GM23338 (cell line): ENCODE results near the gene PLS1. TPM values are rescaled to one million over a fixed set of nuclear protein-coding genes. Genes with fewer than 3 reads are reported as not detected.
A peak's percentile ranks its signal among the peaks of the same experiment; 100 is the strongest.

Experiments
- ATAC-seq: fragments of 200-7000 bp; cut with Tn5 transposase; 3 replicates; pipeline ENCODE4 v1.9.1; 2020
- DNase-seq: peaks from one replicate; pipeline ENCODE4 v3.0.0-alpha.2; 2015; ENCODE audit warnings: low spot score
- H2AFZ ChIP-seq: fragments of 200-600 bp; sonication (generic); 2 replicates; pipeline ENCODE4 v1.8.0; 2016; ENCODE audit warnings: antibody characterized with exemption, mild to moderate bottlenecking, moderate library complexity
- H3F3A ChIP-seq: fragments of 200-600 bp; sonication (generic); replicated peaks from 2 replicates; pipeline ENCODE4 v1.8.0; 2017; ENCODE audit warnings: antibody characterized with exemption, mixed run types, low read depth
- H3K27ac ChIP-seq: fragments of 200-600 bp; sonication (generic); 2 replicates; pipeline ENCODE4 v1.6.1; 2016; ENCODE audit warnings: low read depth
- H3K27me3 ChIP-seq: fragments of 200-600 bp; sonication (generic); 2 replicates; pipeline ENCODE4 v1.8.0; 2016; ENCODE audit warnings: mild to moderate bottlenecking, mixed run types, moderate library complexity; ENCODE audit not compliant: insufficient read depth
- H3K36me3 ChIP-seq: fragments of 200-600 bp; sonication (generic); 2 replicates; pipeline ENCODE4 v1.8.0; 2016; ENCODE audit warnings: mild to moderate bottlenecking; ENCODE audit not compliant: insufficient read depth
- H3K4me1 ChIP-seq: fragments of 200-600 bp; sonication (generic); 2 replicates; pipeline ENCODE4 v1.8.0; 2016; ENCODE audit warnings: mild to moderate bottlenecking, moderate library complexity; ENCODE audit not compliant: insufficient read depth
- H3K4me2 ChIP-seq: fragments of 200-600 bp; sonication (generic); 2 replicates; pipeline ENCODE4 v1.7.1; 2017; ENCODE audit warnings: mixed run types
- H3K4me3 ChIP-seq: fragments of 200-600 bp; sonication (generic); 2 replicates; pipeline ENCODE4 v1.6.1; 2016; ENCODE audit warnings: mixed run types
- H3K79me2 ChIP-seq: fragments of 200-600 bp; sonication (generic); replicated peaks from 2 replicates; pipeline ENCODE4 v1.8.0; 2017; ENCODE audit warnings: mild to moderate bottlenecking; ENCODE audit not compliant: insufficient read depth
- H3K9me2 ChIP-seq: fragments of 200-600 bp; sonication (generic); 2 replicates; pipeline ENCODE4 v1.8.0; 2017; ENCODE audit not compliant: insufficient read depth
- H4K20me1 ChIP-seq: fragments of 200-600 bp; sonication (generic); replicated peaks from 2 replicates; pipeline ENCODE4 v1.8.0; 2017; ENCODE audit warnings: mild to moderate bottlenecking; ENCODE audit not compliant: insufficient read depth
- H3K27ac Mint-ChIP-seq: 2 replicates; pipeline ENCODE4 v1.8.0; 2020; ENCODE audit warnings: inconsistent platforms, mild to moderate bottlenecking, moderate library complexity, mixed read lengths
- H3K27me3 Mint-ChIP-seq: 3 replicates; pipeline ENCODE4 v1.8.0; 2022; ENCODE audit warnings: low read depth, mild to moderate bottlenecking, moderate library complexity, mixed read lengths, inconsistent platforms; ENCODE audit not compliant: insufficient read depth, poor library complexity
- H3K36me3 Mint-ChIP-seq: 3 replicates; pipeline ENCODE4 v1.8.0; 2021; ENCODE audit warnings: low read depth, mild to moderate bottlenecking, inconsistent platforms, moderate library complexity, mixed read lengths
- H3K4me1 Mint-ChIP-seq: 3 replicates; pipeline ENCODE4 v1.8.0; 2020; ENCODE audit warnings: mild to moderate bottlenecking, inconsistent platforms, mixed read lengths
- H3K4me3 Mint-ChIP-seq: 3 replicates; pipeline ENCODE4 v1.8.0; 2021; ENCODE audit warnings: moderate library complexity, mild to moderate bottlenecking, inconsistent platforms, mixed read lengths
- H3K9me3 Mint-ChIP-seq: 3 replicates; pipeline ENCODE4 v1.8.0; 2020; ENCODE audit warnings: moderate library complexity, mild to moderate bottlenecking, inconsistent platforms, mixed read lengths
- CREB1 ChIP-seq: fragments of 250-450 bp; sonication (Bioruptor Pico); IDR thresholded peaks from 2 replicates; pipeline ENCODE4 v1.5.0; 2020; ENCODE audit warnings: low read depth, mild to moderate bottlenecking, moderate library complexity
- EZH2 ChIP-seq: fragments of 200-600 bp; sonication (generic); IDR thresholded peaks from one replicate; pipeline ENCODE4 v1.8.0; 2017; ENCODE audit warnings: antibody characterized with exemption, mild to moderate bottlenecking, low read depth; ENCODE audit not compliant: unreplicated experiment
- EZH2phosphoT487 ChIP-seq: fragments of 200-600 bp; sonication (generic); IDR thresholded peaks from one replicate; pipeline ENCODE4 v1.8.1; 2018; ENCODE audit warnings: antibody characterized with exemption; ENCODE audit not compliant: unreplicated experiment
- JUNB ChIP-seq: IDR thresholded peaks from one replicate; pipeline ENCODE4 v1.6.1; 2016; ENCODE audit warnings: antibody characterized with exemption; ENCODE audit not compliant: unreplicated experiment
- NANOG ChIP-seq: IDR thresholded peaks from 2 replicates; pipeline ENCODE4 v1.6.1; 2016; ENCODE audit warnings: antibody characterized with exemption, borderline replicate concordance
- POLR2AphosphoS5 ChIP-seq: IDR thresholded peaks from 2 replicates; pipeline ENCODE4 v1.6.1; 2016; ENCODE audit warnings: antibody characterized with exemption, low read depth
- STAT1 ChIP-seq: IDR thresholded peaks from one replicate; pipeline ENCODE4 v1.6.1; 2016; ENCODE audit warnings: antibody characterized with exemption; ENCODE audit not compliant: unreplicated experiment
- ZNF114 ChIP-seq: fragments of 250-450 bp; sonication (Bioruptor Pico); IDR thresholded peaks from 2 replicates; pipeline ENCODE4 v1.5.0; 2020; ENCODE audit warnings: mild to moderate bottlenecking, moderate library complexity
- ZNF331 ChIP-seq: fragments of 250-450 bp; sonication (Bioruptor Pico); IDR thresholded peaks from 2 replicates; pipeline ENCODE4 v1.5.0; 2020; ENCODE audit warnings: low read depth, mild to moderate bottlenecking, moderate library complexity
- polyA plus RNA-seq: library from polyadenylated mRNA; unstranded; fragments of >200 nt; fragmentation: Nextera tagmentation; extraction: Ambion mirVana; gene quantifications from 2 replicates; pipeline ENCODE4 v1.2.1, GENCODE V29; 2016
- total RNA-seq: library from RNA; depleted of rRNA; stranded (reverse); fragments of >200 nt; shearing (Covaris generic); gene quantifications from 2 replicates; pipeline ENCODE4 v1.2.3, GENCODE V29; 2014
- TF ChIP-seq, protein P1 (sequence below): IDR thresholded peaks from one replicate; pipeline ENCODE4 v1.6.1; 2018; ENCODE audit warnings: antibody characterized with exemption; ENCODE audit not compliant: unreplicated experiment
- TF ChIP-seq, protein P2 (sequence below): IDR thresholded peaks from 2 replicates; pipeline ENCODE4 v1.6.1; 2016; ENCODE audit warnings: antibody characterized with exemption
- TF ChIP-seq, protein P3 (sequence below), 2 experiments: fragments of 200-600 bp in 1 of 2; sonication (generic) in 1 of 2; conservative IDR thresholded peaks; 2 replicates each; pipeline versions ENCODE4 v1.5.1 to v1.6.1; 2016 to 2017; ENCODE audit warnings: antibody characterized with exemption in 2 of 2, low read depth in 2 of 2, mild to moderate bottlenecking in 2 of 2, moderate library complexity in 1 of 2

The PLS1 gene
- total and polyA plus RNA-seq, 2 experiments from 2014 or later: 18.4 to 42.2 TPM

DNA sequence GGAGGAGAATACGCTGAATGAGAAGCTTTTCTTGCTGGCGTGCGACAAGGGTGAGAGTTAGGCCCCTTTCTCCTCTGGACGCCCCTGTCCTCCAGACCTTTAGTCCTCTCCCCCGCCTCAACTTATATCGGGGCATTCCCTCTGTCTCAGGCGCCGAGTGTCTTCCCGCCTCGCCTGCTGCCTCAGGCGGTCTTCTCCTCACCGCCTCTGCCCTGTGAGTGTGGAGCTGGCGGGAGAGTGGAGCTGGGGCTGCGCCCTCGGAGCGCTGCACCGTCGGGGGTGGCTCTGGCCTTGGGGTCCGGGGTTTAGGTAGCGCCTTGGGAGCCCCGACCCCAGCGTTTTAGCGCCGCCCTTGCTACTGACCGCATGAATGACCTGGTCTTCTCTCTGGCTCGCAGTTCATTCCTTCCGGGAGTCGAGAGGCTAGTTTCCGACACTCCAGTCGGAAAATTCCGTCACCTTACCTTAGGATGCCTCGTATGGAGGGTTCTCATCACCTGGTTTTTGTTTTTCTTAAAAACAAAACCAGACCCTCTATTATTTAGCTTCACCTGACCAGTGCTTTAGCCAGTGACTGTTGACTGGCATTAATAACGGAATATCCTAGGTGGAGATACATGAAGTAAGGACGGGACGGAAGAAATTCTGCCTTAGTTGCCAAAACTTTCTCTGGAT lies 128.6 kb downstream of the PLS1 start (continued):
- TF ChIP-seq, protein P1, sequence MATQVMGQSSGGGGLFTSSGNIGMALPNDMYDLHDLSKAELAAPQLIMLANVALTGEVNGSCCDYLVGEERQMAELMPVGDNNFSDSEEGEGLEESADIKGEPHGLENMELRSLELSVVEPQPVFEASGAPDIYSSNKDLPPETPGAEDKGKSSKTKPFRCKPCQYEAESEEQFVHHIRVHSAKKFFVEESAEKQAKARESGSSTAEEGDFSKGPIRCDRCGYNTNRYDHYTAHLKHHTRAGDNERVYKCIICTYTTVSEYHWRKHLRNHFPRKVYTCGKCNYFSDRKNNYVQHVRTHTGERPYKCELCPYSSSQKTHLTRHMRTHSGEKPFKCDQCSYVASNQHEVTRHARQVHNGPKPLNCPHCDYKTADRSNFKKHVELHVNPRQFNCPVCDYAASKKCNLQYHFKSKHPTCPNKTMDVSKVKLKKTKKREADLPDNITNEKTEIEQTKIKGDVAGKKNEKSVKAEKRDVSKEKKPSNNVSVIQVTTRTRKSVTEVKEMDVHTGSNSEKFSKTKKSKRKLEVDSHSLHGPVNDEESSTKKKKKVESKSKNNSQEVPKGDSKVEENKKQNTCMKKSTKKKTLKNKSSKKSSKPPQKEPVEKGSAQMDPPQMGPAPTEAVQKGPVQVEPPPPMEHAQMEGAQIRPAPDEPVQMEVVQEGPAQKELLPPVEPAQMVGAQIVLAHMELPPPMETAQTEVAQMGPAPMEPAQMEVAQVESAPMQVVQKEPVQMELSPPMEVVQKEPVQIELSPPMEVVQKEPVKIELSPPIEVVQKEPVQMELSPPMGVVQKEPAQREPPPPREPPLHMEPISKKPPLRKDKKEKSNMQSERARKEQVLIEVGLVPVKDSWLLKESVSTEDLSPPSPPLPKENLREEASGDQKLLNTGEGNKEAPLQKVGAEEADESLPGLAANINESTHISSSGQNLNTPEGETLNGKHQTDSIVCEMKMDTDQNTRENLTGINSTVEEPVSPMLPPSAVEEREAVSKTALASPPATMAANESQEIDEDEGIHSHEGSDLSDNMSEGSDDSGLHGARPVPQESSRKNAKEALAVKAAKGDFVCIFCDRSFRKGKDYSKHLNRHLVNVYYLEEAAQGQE: no peak
- TF ChIP-seq, protein P2, sequence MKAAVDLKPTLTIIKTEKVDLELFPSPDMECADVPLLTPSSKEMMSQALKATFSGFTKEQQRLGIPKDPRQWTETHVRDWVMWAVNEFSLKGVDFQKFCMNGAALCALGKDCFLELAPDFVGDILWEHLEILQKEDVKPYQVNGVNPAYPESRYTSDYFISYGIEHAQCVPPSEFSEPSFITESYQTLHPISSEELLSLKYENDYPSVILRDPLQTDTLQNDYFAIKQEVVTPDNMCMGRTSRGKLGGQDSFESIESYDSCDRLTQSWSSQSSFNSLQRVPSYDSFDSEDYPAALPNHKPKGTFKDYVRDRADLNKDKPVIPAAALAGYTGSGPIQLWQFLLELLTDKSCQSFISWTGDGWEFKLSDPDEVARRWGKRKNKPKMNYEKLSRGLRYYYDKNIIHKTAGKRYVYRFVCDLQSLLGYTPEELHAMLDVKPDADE: 0 out of 2 replicates have a peak, but pooled peaks have one; percentile 11
- TF ChIP-seq EZH2phosphoT487: no peak
- TF ChIP-seq ZNF331 (CRISPR knock-in tag): no peak
- TF ChIP-seq STAT1: no peak
- TF ChIP-seq, protein P3, sequence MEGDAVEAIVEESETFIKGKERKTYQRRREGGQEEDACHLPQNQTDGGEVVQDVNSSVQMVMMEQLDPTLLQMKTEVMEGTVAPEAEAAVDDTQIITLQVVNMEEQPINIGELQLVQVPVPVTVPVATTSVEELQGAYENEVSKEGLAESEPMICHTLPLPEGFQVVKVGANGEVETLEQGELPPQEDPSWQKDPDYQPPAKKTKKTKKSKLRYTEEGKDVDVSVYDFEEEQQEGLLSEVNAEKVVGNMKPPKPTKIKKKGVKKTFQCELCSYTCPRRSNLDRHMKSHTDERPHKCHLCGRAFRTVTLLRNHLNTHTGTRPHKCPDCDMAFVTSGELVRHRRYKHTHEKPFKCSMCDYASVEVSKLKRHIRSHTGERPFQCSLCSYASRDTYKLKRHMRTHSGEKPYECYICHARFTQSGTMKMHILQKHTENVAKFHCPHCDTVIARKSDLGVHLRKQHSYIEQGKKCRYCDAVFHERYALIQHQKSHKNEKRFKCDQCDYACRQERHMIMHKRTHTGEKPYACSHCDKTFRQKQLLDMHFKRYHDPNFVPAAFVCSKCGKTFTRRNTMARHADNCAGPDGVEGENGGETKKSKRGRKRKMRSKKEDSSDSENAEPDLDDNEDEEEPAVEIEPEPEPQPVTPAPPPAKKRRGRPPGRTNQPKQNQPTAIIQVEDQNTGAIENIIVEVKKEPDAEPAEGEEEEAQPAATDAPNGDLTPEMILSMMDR (conservative IDR thresholded peaks at IDR 0.05; ENCODE audit: low read depth in 2 of 2): peak; percentile 21 to 59; a peak in 2 of 4 replicates
- TF ChIP-seq ZNF114 (CRISPR knock-in tag): no peak
- TF ChIP-seq CREB1 (CRISPR knock-in tag): no peak
- peak; percentile 42; the same call in 1 of the 2 replicates for TF ChIP-seq POLR2AphosphoS5
- no peak for TF ChIP-seq NANOG

DNA sequence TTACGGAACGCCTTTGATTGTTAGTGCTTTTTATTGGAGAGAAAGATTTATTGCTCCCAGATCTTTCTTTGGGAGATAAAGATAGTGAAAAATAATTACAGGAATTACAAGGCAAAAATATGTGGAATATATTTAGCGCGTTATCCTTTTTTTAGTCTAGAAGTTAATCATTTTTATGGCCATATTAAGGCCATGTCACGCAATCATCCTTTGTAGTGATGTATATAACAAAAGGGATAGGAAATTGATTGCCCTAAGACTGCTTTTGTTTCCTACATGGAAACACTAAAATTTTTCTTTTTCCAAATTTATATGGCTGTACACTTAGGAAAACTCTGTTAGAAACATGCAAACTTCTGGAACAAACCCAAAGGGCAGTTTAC lies 129.2 kb downstream of the PLS1 start:
- Histone ChIP-seq H3K27me3 (no peaks in the 10 kb centered on the region), H3K4me1 (peaks cover 19% of the 10 kb centered on the region), H2AFZ (peak overlapping the region; percentile 84; the same call in 1 of the 2 replicates), H3K27ac (peak overlapping the region; percentile 94; the same call in 1 of the 2 replicates), H4K20me1 (0 out of 2 replicates have a peak, but pooled peaks cover 3% of the 10 kb centered on the region), H3K36me3 (no peaks in the 10 kb centered on the region), H3F3A (no peaks in the 10 kb centered on the region), H3K4me2 (peak overlapping the region; percentile 94), H3K4me3 (peak overlapping the region; percentile 85), H3K9me2 (no peaks in the 10 kb centered on the region), H3K79me2 (peaks cover 37% of the 10 kb centered on the region)
- no peak for ATAC-seq
- Mint-ChIP-seq H3K4me3 (peak overlapping the region; percentile 84), H3K27ac (no peak overlapping the region; the same call in 1 of the 2 replicates), H3K9me3 (no peaks in the 10 kb centered on the region; the same call in 2 of the 3 replicates), H3K36me3 (no peaks in the 10 kb centered on the region; the same call in 2 of the 3 replicates), H3K27me3 (peaks cover 3% of the 10 kb centered on the region), H3K4me1 (peaks cover 22% of the 10 kb centered on the region)
- DNase-seq: no peak
- TF ChIP-seq, protein P1: no peak
- no peak for TF ChIP-seq NANOG
- TF ChIP-seq CREB1 (CRISPR knock-in tag): no peak
- no peak for TF ChIP-seq ZNF331 (CRISPR knock-in tag)
- TF ChIP-seq, protein P2: no peak
- TF ChIP-seq STAT1: no peak
- TF ChIP-seq EZH2phosphoT487: no peak
- TF ChIP-seq EZH2: no peak
- no peak for TF ChIP-seq POLR2AphosphoS5
- no peak for TF ChIP-seq JUNB
